Spleen (tissue), 7 donors: ENCODE measurements around the gene FAT1.

ENCODE experiments used
- CTCF ChIP-seq, 11 experiments: fragments of 200-600 bp in 7 of 11; fragments of 450-650 bp in 4 of 11; sonication (generic) in 4 of 11; IDR thresholded peaks in 8 of 11; conservative IDR thresholded peaks in 3 of 11; 1 replicate in 7 of 11; 2 replicates in 4 of 11; pipeline versions ENCODE4 v1.4.0 to v1.8.0; 2016 to 2021; ENCODE audit warnings: antibody characterized with exemption in 11 of 11, inconsistent platforms in 4 of 11, mild to moderate bottlenecking in 1 of 11
- POLR2A ChIP-seq, 3 donors: fragments of 450-650 bp; IDR thresholded peaks; one replicate each; pipeline ENCODE4 v1.5.1; 2017; ENCODE audit warnings: antibody characterized with exemption in 3 of 3, mild to moderate bottlenecking in 1 of 3
- POLR2AphosphoS5 ChIP-seq, 3 donors: sonication (generic); formaldehyde crosslinking; IDR thresholded peaks; one replicate each; pipeline ENCODE4 v1.5.1; 2017; ENCODE audit warnings: antibody characterized with exemption in 3 of 3
- donor health status: DM: no; HTN: no; CAD: no; lungs with moderate emphysema.
- donor health status: DM: no; HTN: no; CAD: no.
- donor health status: DM: no; HTN: no; CAD: no.

DNA sequence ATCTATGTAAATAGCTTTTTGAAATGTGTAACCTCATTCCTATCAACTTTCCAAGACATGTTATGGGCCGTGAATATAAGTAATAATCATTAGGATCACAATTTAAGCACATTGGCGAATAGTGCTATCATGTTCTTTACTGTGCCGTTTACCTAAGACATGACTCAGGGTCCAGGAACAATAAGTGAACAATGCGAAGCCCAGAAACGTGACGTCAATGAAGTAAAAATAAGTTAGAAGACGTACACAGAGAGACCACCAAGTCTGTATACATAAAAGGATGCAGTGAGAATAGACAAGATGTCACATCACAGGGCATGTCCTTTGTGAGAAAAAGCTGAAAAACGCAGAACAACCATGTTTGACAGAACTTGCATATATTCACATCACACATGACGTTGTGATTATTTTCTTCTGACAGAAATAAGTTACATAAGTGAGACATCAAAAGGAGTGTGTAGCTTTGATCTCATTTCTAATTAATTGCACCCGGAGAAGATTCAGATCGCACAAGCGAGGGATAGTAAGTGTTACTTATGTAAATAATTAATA is 49.4 kb upstream of the FAT1 start:
- TF ChIP-seq CTCF (IDR thresholded peaks at IDR 0.05 in 8 of 11, conservative IDR thresholded peaks at IDR 0.05 in 3 of 11) (no peak), POLR2A (IDR thresholded peaks at IDR 0.05) (no peak), POLR2AphosphoS5 (IDR thresholded peaks at IDR 0.05) (no peak)
